B cell (primary cell): ENCODE measurements around the gene ATG4B. TPM values are rescaled to one million over a fixed set of nuclear protein-coding genes. Genes with fewer than 3 reads are reported as not detected.

ENCODE experiments used
- ATAC-seq: fragments of 200-7000 bp; cut with Tn5 transposase; one replicate; pipeline ENCODE4 v1.10.0; 2021; ENCODE audit warnings: low read depth, mild to moderate bottlenecking, moderate number of reproducible peaks, moderate library complexity
- CTCF ChIA-PET: fragments of 350-600 bp; sonication (Branson Sonifier 250); formaldehyde crosslinking; loops from one replicate; lab custom pipeline; 2021; ENCODE audit warnings: antibody characterized with exemption, inconsistent platforms; lab: Charles Lee
- POLR2A ChIA-PET: fragments of 350-600 bp; sonication (Branson Sonifier 250); formaldehyde crosslinking; loops from one replicate; lab custom pipeline; 2021; ENCODE audit warnings: antibody characterized with exemption; lab: Charles Lee
- DNase-seq: peaks from one replicate; pipeline ENCODE4 v3.0.0; 2013
- H2AFZ ChIP-seq: 2 replicates; pipeline ENCODE4 v1.6.1; 2012; ENCODE audit warnings: mild to moderate bottlenecking, low read depth, low read length; ENCODE audit not compliant: insufficient read depth, poor library complexity, severe bottlenecking
- H3K27ac ChIP-seq, 2 donors: 1 replicate in 1 of 2; 2 replicates in 1 of 2; pipeline ENCODE4 v1.5.1; 2012 to 2013; ENCODE audit warnings: low read length in 2 of 2, mild to moderate bottlenecking in 2 of 2, moderate library complexity in 1 of 2
- H3K27me3 ChIP-seq, 4 experiments: fragments of 200-600 bp in 1 of 4; sonication (generic) in 1 of 4; replicated peaks in 1 of 4; 1 replicate in 2 of 4; 2 replicates in 2 of 4; pipeline versions ENCODE4 v1.6.1 to v1.7.0; 2013 to 2016; ENCODE audit warnings: low read length in 3 of 4, mild to moderate bottlenecking in 2 of 4, mixed read lengths in 1 of 4, moderate library complexity in 1 of 4; ENCODE audit not compliant: insufficient read depth in 4 of 4, control insufficient read depth in 3 of 4; ENCODE audit errors: control extremely low read depth in 1 of 4
- H3K36me3 ChIP-seq, 2 experiments: replicated peaks in 1 of 2; 1 replicate in 1 of 2; 2 replicates in 1 of 2; pipeline versions ENCODE4 v1.6.1 to v1.7.1; 2013; ENCODE audit warnings: low read length in 1 of 2; ENCODE audit not compliant: insufficient read depth in 2 of 2, control insufficient read depth in 1 of 2; ENCODE audit errors: control extremely low read depth in 1 of 2, extremely low read depth in 1 of 2
- H3K4me1 ChIP-seq, 2 donors: fragments of 200-600 bp in 1 of 2; sonication (generic) in 1 of 2; 1 replicate in 1 of 2; 2 replicates in 1 of 2; pipeline versions ENCODE4 v1.5.1 to v1.6.1; 2013 to 2017; ENCODE audit warnings: low read length in 2 of 2; ENCODE audit not compliant: control insufficient read depth in 2 of 2, insufficient read depth in 2 of 2
- H3K4me2 ChIP-seq: replicated peaks from 2 replicates; pipeline ENCODE3; 2012; ENCODE audit warnings: mild to moderate bottlenecking, low read depth, low read length; ENCODE audit not compliant: poor library complexity, severe bottlenecking
- H3K4me3 ChIP-seq, 5 experiments: fragments of 200-600 bp in 1 of 5; sonication (generic) in 1 of 5; 1 replicate in 3 of 5; 2 replicates in 2 of 5; pipeline versions ENCODE4 v1.5.1 to v1.7.0; 2011 to 2016; ENCODE audit warnings: low read length in 4 of 5, mild to moderate bottlenecking in 4 of 5, low read depth in 2 of 5, control low read depth in 1 of 5, moderate library complexity in 1 of 5; ENCODE audit not compliant: insufficient read depth in 1 of 5; ENCODE audit errors: control extremely low read depth in 1 of 5, extremely low read depth in 1 of 5
- H3K79me2 ChIP-seq: fragments of 200-600 bp; sonication (generic); one replicate; pipeline ENCODE4 v1.6.0; 2016; ENCODE audit warnings: low read length; ENCODE audit not compliant: control insufficient read depth, insufficient read depth
- H3K9ac ChIP-seq: fragments of 200-600 bp; sonication (generic); 2 replicates; pipeline ENCODE4 v1.6.1; 2017; ENCODE audit warnings: mild to moderate bottlenecking, low read length, moderate library complexity
- H3K9me3 ChIP-seq, 3 donors: one replicate each; pipeline versions ENCODE4 v1.6.1 to v1.7.1; 2013; ENCODE audit warnings: low read length in 2 of 3; ENCODE audit not compliant: control insufficient read depth in 2 of 3, insufficient read depth in 1 of 3; ENCODE audit errors: control extremely low read depth in 1 of 3
- H4K20me1 ChIP-seq: 2 replicates; pipeline ENCODE4 v1.6.0; 2012; ENCODE audit warnings: mild to moderate bottlenecking, low read length; ENCODE audit not compliant: insufficient read depth, control insufficient read depth, poor library complexity, severe bottlenecking
- H3K27ac Mint-ChIP-seq: one replicate; pipeline ENCODE4 v1.8.0; 2021; ENCODE audit warnings: mixed read lengths
- H3K27me3 Mint-ChIP-seq: one replicate; pipeline ENCODE4 v1.8.0; 2021; ENCODE audit warnings: mixed read lengths
- H3K4me1 Mint-ChIP-seq: one replicate; pipeline ENCODE4 v1.8.0; 2021; ENCODE audit warnings: mixed read lengths
- H3K4me3 Mint-ChIP-seq: one replicate; pipeline ENCODE4 v1.8.0; 2021; ENCODE audit warnings: mixed read lengths
- H3K9me3 Mint-ChIP-seq: one replicate; pipeline ENCODE4 v1.8.0; 2022; ENCODE audit warnings: mixed read lengths; ENCODE audit not compliant: insufficient read depth
- CTCF ChIP-seq: fragments of 200-600 bp; IDR thresholded peaks from one replicate; pipeline ENCODE4 v1.8.0; 2022; ENCODE audit warnings: antibody characterized with exemption, mild to moderate bottlenecking
- EZH2 ChIP-seq: IDR thresholded peaks from 2 replicates; pipeline ENCODE4 v1.6.1; 2012; ENCODE audit warnings: borderline replicate concordance, low read depth, mild to moderate bottlenecking, moderate library complexity, low read length; ENCODE audit not compliant: insufficient read depth, poor library complexity, severe bottlenecking
- WGBS: methylation state at CpG from one replicate; pipeline ENCODE4 v1.1.5; 2013; ENCODE audit warnings: missing lambda C conversion rate; ENCODE audit not compliant: insufficient coverage; 5-methylcytosine and 5-hydroxymethylcytosine counted together
- intact Hi-C: fragments of 100-400 bp; cut with micrococcal nuclease; formaldehyde crosslinking; loops from one replicate; pipeline ENCODE4 v1.10.0; 2022
- polyA plus RNA-seq: library from polyadenylated mRNA; depleted of rRNA; stranded (reverse); fragments of >200 nt; gene quantifications from 2 replicates; pipeline ENCODE4 v1.2.3, GENCODE V29; 2012
- total RNA-seq, 2 donors: library from RNA; stranded (reverse); fragments of 120-200 nt in 1 of 2; gene quantifications; 1 replicate in 1 of 2; 2 replicates in 1 of 2; pipeline versions ENCODE4 v1.2.3 to v1.2.4, GENCODE V29; 2013 to 2022

The ATG4B gene
- total and polyA plus RNA-seq, 2 donors (not counting 1 experiment from before 2014, with no cell fraction given), result 130 TPM

DNA sequence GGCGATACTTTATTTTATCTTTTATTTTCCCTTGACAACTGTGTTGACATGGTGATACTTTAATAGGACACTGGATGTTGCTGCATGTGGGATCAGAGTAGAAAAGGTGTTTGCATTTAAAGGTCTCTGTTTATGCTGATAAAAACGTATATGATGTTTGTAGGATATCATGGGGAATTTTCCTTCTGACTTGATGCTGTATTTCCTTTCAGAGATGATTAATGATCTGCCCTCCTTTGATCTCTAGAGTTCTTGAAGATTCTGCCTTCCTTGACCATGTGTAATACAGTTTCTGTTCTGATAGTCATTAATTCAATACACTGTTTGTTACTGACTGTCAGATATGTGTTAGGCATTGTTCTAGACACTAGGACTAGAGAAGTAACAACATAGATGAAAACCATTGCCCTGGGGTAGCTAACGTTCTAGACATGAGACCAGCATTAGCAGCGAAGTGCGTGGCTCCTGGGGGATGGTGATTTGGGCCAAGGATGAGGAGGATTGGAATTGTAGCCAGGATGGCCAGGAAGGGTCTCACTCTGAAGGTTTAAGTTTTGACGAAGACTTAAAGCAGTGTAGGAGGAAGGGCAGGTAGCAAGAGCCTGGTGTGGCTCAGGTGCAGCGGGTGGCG, 2.8 kb downstream of the ATG4B start:
- no peak overlapping the region for H3K4me3 ChIP-seq
- Mint-ChIP-seq H3K27ac (no peak overlapping the region), H3K4me3 (no peak overlapping the region), H3K9me3 (no peaks in the 10 kb centered on the region), H3K27me3 (no peaks in the 10 kb centered on the region), H3K4me1 (peaks cover 47% of the 10 kb centered on the region)
- no peak for TF ChIP-seq CTCF
- intact Hi-C loops, result no loop called here
- peaks cover 0 to 18% of the 10 kb centered on the region in 2 experiments for H3K36me3 ChIP-seq
- no peak overlapping the region for H3K27ac ChIP-seq
- H3K4me1 ChIP-seq, result peaks cover 19 to 24% of the 10 kb centered on the region in 2 donors
- no peak overlapping the region for H3K4me2 ChIP-seq
- ATAC-seq (no peak), DNase-seq (no peak)
- H3K9me3 ChIP-seq, result peaks cover 0 to 8% (median 0%) of the 10 kb centered on the region in 3 donors
- peaks cover 81% of the 10 kb centered on the region for H3K79me2 ChIP-seq
- WGBS, result 97% methylated on average over 6 of the region's 8 CpGs
- no peak overlapping the region for H2AFZ ChIP-seq
- POLR2A ChIA-PET, result no interaction called here
- no peak overlapping the region for H3K9ac ChIP-seq
- peaks cover 56% of the 10 kb centered on the region for H4K20me1 ChIP-seq
- CTCF ChIA-PET, result no interaction called here
- H3K27me3 ChIP-seq, result no peaks in the 10 kb centered on the region

DNA sequence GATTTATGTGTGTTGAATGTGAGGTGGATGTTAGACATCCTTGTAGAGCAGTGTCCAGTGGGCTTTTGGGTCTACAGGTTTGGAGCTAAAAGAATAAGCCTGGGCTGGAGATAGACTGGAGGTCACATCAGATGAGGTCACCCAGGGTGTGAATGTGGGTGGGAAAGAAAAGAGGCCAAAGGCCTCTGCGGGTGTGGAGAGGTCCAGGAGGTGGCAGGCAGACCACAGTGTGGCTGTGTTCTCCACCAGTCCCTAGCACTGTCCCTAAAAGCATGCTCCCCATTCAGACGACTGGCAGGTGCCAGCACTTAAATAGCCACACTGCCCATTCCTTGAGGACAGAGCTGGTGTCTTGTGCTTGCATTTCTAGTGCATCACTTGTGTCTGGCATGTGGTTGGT, 4.1 kb downstream of the ATG4B start:
- DNase-seq, result no peak
- Histone ChIP-seq H4K20me1 (peaks cover 69% of the 10 kb centered on the region), H3K4me2 (no peak overlapping the region), H2AFZ (no peak overlapping the region), H3K4me1 (peaks cover 11 to 14% of the 10 kb centered on the region in 2 donors), H3K27me3 (no peaks in the 10 kb centered on the region), H3K79me2 (peaks cover 83% of the 10 kb centered on the region), H3K9ac (no peak overlapping the region), H3K27ac (no peak overlapping the region), H3K36me3 (peaks cover 0 to 22% of the 10 kb centered on the region in 2 experiments), H3K4me3 (no peak overlapping the region), H3K9me3 (peaks cover 0 to 8% (median 0%) of the 10 kb centered on the region in 3 donors)
- intact Hi-C loops, result no loop called here
- no peak for ATAC-seq
- no peak for TF ChIP-seq CTCF
- TF ChIP-seq EZH2, result no peak
- ChIA-PET POLR2A (no interaction called here), CTCF (interaction anchor here (1.3 to 1.6 kb wide), 2 partner anchors 17 to 237 kb away, joined by 3 read pairs; no protein-coding TSS in a partner anchor)
- H3K27me3 Mint-ChIP-seq, result no peaks in the 10 kb centered on the region
- WGBS, result no CpG with 5 or more reads among the region's 2 CpGs
- no peak overlapping the region for H3K4me3 Mint-ChIP-seq
- peak overlapping the region; percentile 67 for H3K27ac Mint-ChIP-seq
- H3K4me1 Mint-ChIP-seq, result peaks cover 41% of the 10 kb centered on the region
- H3K9me3 Mint-ChIP-seq, result no peaks in the 10 kb centered on the region
